Cardiac muscle cell (in vitro differentiated cells and primary cell): Measurements from ENCODE around the gene MAMDC2. TPM values are rescaled to one million over a fixed set of nuclear protein-coding genes. Genes with fewer than 3 reads are reported as not detected.

ENCODE experiments used
- DNase-seq, 2 donors: peaks; one replicate each; pipeline versions ENCODE4 v3.0.0 to v3.0.0-alpha.2; 2010 to 2017; ENCODE audit warnings: low read depth in 1 of 2, low spot score in 1 of 2
- H3K27ac ChIP-seq: fragments of 200-600 bp; sonication (generic); 2 replicates; pipeline ENCODE4 v1.5.1; 2016
- H3K27me3 ChIP-seq: fragments of 200-600 bp; sonication (generic); 2 replicates; pipeline ENCODE4 v1.6.0; 2016; ENCODE audit warnings: control low read depth
- H3K36me3 ChIP-seq: fragments of 200-600 bp; sonication (generic); 2 replicates; pipeline ENCODE4 v1.5.1; 2016; ENCODE audit warnings: control low read depth
- H3K4me1 ChIP-seq: fragments of 200-600 bp; sonication (generic); 2 replicates; pipeline ENCODE4 v1.8.1; 2017; ENCODE audit warnings: low read depth, mild to moderate bottlenecking, mixed run types
- H3K4me3 ChIP-seq: fragments of 200-600 bp; sonication (generic); 2 replicates; pipeline ENCODE4 v1.5.1; 2016; ENCODE audit warnings: mild to moderate bottlenecking
- H3K9me3 ChIP-seq: fragments of 200-600 bp; sonication (generic); 2 replicates; pipeline ENCODE4 v1.5.1; 2017; ENCODE audit warnings: low read depth, mild to moderate bottlenecking, control low read depth
- polyA plus RNA-seq: library from polyadenylated mRNA; unstranded; fragments of >200 nt; fragmentation: Nextera tagmentation; extraction: Ambion mirVana; gene quantifications from 2 replicates; pipeline ENCODE4 v1.2.1, GENCODE V29; 2016
- total RNA-seq: library from RNA; depleted of rRNA; stranded (reverse); fragments of >200 nt; gene quantifications from 2 replicates; pipeline ENCODE4 v1.2.3, GENCODE V29; 2016
- TF ChIP-seq, protein P1 (sequence below): IDR thresholded peaks from 2 replicates; pipeline ENCODE4 v1.5.1; 2012; ENCODE audit warnings: low read depth, mild to moderate bottlenecking, low read length

The MAMDC2 gene
- total and polyA plus RNA-seq, 2 experiments from 2014 or later, result 0.54 to 1.1 TPM

- Histone ChIP-seq H3K4me1 (no peaks in the 10 kb centered on the region), H3K27me3 (no peaks in the 10 kb centered on the region), H3K27ac (no peak overlapping the region), H3K4me3 (no peak overlapping the region), H3K36me3 (no peaks in the 10 kb centered on the region), H3K9me3 (no peaks in the 10 kb centered on the region)
- TF ChIP-seq, protein P1, sequence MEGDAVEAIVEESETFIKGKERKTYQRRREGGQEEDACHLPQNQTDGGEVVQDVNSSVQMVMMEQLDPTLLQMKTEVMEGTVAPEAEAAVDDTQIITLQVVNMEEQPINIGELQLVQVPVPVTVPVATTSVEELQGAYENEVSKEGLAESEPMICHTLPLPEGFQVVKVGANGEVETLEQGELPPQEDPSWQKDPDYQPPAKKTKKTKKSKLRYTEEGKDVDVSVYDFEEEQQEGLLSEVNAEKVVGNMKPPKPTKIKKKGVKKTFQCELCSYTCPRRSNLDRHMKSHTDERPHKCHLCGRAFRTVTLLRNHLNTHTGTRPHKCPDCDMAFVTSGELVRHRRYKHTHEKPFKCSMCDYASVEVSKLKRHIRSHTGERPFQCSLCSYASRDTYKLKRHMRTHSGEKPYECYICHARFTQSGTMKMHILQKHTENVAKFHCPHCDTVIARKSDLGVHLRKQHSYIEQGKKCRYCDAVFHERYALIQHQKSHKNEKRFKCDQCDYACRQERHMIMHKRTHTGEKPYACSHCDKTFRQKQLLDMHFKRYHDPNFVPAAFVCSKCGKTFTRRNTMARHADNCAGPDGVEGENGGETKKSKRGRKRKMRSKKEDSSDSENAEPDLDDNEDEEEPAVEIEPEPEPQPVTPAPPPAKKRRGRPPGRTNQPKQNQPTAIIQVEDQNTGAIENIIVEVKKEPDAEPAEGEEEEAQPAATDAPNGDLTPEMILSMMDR, result peak; percentile 43
- DNase-seq, result peak in 1 of 2 donors; percentile 87
Observed at GRCh38 chr9:70120834-70121510, 77.3 kb downstream of the MAMDC2 start.

- Histone ChIP-seq H3K36me3 (no peaks in the 10 kb centered on the region), H3K4me1 (no peaks in the 10 kb centered on the region), H3K9me3 (no peaks in the 10 kb centered on the region), H3K27ac (no peak overlapping the region), H3K4me3 (no peak overlapping the region), H3K27me3 (no peaks in the 10 kb centered on the region)
- no peak for DNase-seq
- TF ChIP-seq, protein P1, result no peak
Observed at GRCh38 chr9:70121818-70122436, 78.3 kb downstream of the MAMDC2 start.

GRCh38 chr9:70123695-70124094 lies 80.0 kb downstream of the MAMDC2 start:
- TF ChIP-seq, protein P1, result no peak
- Histone ChIP-seq H3K27me3 (no peaks in the 10 kb centered on the region), H3K4me1 (no peaks in the 10 kb centered on the region), H3K27ac (no peak overlapping the region), H3K4me3 (no peak overlapping the region), H3K36me3 (no peaks in the 10 kb centered on the region), H3K9me3 (no peaks in the 10 kb centered on the region)
- DNase-seq, result peak in 1 of 2 donors; percentile 29

DNA sequence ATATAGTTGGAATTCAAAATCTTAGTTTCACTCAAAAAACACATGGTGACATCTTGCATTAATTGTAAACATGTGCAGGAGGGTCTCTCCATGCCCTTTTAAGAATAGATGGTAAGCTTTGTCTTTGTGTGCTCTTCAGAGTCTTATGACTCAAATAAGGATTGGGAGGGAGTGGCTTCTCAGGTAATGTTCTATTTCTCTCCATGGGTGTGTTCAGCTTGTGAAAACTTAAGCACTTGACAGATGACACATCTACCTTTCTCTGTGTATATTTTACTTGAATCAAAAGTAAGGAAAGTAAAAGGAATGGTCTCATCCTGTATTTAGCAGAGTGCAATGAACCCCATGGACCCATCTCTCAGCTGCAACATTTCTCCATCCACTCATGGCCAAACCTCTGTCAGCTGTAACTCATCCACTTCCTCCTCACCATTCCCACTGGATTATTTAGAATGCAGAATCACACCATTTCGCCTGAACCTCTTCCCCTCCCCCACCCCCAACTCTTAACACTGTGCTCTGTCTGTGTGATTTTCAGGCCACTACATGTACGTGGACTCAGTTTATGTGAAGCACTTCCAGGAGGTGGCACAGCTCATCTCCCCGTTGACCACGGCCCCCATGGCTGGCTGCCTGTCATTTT lies 82.1 kb downstream of the MAMDC2 start:
- H3K27ac ChIP-seq, result no peak overlapping the region
- H3K9me3 ChIP-seq, result no peaks in the 10 kb centered on the region
- H3K36me3 ChIP-seq, result no peaks in the 10 kb centered on the region
- H3K4me1 ChIP-seq, result peaks cover 7% of the 10 kb centered on the region
- no peaks in the 10 kb centered on the region for H3K27me3 ChIP-seq
- DNase-seq, result no peak
- TF ChIP-seq, protein P1, result no peak
- no peak overlapping the region for H3K4me3 ChIP-seq

GRCh38 chr9:70127036-70127435 lies 83.4 kb downstream of the MAMDC2 start:
- peaks cover 7% of the 10 kb centered on the region for H3K4me1 ChIP-seq
- DNase-seq, result no peak
- TF ChIP-seq, protein P1, result no peak
- no peak overlapping the region for H3K27ac ChIP-seq
- no peaks in the 10 kb centered on the region for H3K27me3 ChIP-seq
- H3K9me3 ChIP-seq, result no peaks in the 10 kb centered on the region
- H3K36me3 ChIP-seq, result no peaks in the 10 kb centered on the region
- H3K4me3 ChIP-seq, result no peak overlapping the region
